ENCODE measurements around the gene ANO7. TPM values are rescaled to one million over a fixed set of nuclear protein-coding genes. Genes with fewer than 3 reads are reported as not detected.

ANO7 gene
- total and polyA plus RNA-seq, 2 of the 13 experiments (the other 11 are each of a cell fraction or from before 2014, with no cell fraction given) = 4.1 to 4.9 TPM

DNA sequence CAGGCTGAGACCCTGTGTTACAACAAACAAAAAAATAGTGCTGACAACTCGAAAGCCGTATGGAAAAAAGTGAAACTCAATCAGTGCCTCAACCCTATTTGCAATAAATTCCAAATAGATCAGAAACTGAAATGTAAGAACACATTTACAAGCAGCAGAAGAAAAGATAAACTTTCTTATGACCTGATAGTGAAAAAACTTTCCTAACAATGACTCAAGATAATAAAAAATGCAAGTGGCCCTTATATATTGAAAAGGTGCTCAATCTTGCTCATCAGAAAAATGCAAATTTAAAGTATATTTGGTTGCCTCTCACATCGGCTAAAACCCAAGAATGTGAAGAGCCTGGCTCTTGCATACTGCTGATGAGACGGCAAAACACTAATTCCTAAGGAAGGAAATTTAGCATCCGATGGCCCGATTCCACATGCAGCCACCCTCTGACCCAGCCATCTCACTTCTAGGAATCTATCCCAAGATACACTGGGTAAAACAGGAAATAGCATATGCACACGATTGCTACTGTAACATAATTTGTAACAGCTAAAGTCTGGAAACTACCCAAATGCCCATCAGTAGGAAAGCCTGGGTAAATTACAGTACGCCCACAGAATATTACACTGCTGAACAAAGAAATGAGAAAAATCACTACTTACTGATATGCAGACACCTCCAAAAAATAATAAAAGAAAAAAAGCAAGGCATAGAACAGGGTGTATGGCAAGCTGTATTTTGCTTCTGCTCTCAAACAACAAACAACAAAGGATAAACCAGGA, 70.2 kb downstream of the ANO7 start (continued):
- peak; percentile 26 for TF ChIP-seq RBM22 (optimal IDR thresholded peaks at IDR 0.05; ENCODE audit: low read length)
- no peak for TF ChIP-seq ZBTB1 (CRISPR knock-in tag; IDR thresholded peaks at IDR 0.05; ENCODE audit: borderline replicate concordance)
- TF ChIP-seq MAFK (conservative IDR thresholded peaks at IDR 0.05 in 1 of 2, IDR thresholded peaks at IDR 0.05 in 1 of 2; ENCODE audit: low read length in 2 of 2) = peak in 1 of 2 experiments; percentile 49; a peak in 1 of 4 replicates
- TF ChIP-seq HMGA1 (CRISPR knock-in tag; conservative IDR thresholded peaks at IDR 0.05) = no peak

DNA sequence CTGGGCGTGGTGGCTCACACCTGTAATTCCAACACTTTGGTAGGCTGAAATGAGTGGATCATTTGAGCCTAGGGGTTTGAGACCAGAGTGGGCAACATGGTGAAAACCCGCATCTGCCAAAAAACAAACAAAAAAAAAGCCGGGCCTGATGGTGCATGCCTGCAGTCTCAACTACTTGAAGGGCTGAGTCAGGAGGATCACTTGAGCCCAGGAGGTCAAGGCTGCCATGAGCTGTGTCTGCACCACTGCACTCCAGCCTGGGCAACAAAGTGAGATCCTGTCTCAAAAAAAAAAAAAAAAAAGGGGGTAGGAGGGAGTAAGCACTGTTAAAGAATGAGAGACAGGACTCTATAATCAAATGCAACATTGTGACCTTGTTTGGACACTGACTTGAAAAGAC, 72.4 kb downstream of the ANO7 start:
- Histone ChIP-seq H3K36me3 (replicated peaks in 1 of 2; ENCODE audit: control insufficient read depth in 1 of 2, insufficient read depth in 2 of 2, low read length in 2 of 2) (peaks cover 56 to 90% of the 10 kb centered on the region in 2 experiments), H4K20me1 (ENCODE audit: insufficient read depth, low read length) (peaks cover 61% of the 10 kb centered on the region)
- no peak for FAIRE-seq

More for the DNA sequence above, 72.4 kb downstream of the ANO7 start:
- TF ChIP-seq SOX5 (CRISPR knock-in tag; IDR thresholded peaks at IDR 0.05; ENCODE audit: borderline replicate concordance) = no peak
- 0 out of 2 replicates have a peak, but pooled peaks have one; percentile 26 for TF ChIP-seq ZNF121 (CRISPR knock-in tag; IDR thresholded peaks at IDR 0.05)
- TF ChIP-seq, protein P1, sequence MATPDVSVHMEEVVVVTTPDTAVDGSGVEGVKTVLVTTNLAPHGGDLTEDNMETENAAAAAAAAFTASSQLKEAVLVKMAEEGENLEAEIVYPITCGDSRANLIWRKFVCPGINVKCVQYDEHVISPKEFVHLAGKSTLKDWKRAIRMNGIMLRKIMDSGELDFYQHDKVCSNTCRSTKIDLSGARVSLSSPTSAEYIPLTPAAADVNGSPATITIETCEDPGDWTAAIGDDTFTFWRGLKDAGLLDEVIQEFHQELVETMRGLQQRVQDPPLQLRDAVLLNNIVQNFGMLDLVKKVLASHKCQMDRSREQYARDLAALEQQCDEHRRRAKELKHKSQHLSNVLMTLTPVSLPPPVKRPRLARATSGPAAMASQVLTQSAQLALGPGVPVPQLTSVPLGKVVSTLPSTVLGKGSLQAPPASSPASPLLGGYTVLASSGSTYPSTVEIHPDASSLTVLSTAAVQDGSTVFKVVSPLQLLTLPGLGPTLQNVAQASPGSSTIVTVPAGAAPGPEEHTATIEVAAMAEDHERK (CRISPR knock-in tag; IDR thresholded peaks at IDR 0.05; ENCODE audit: low read depth) = no peak
- TF ChIP-seq, protein P2, sequence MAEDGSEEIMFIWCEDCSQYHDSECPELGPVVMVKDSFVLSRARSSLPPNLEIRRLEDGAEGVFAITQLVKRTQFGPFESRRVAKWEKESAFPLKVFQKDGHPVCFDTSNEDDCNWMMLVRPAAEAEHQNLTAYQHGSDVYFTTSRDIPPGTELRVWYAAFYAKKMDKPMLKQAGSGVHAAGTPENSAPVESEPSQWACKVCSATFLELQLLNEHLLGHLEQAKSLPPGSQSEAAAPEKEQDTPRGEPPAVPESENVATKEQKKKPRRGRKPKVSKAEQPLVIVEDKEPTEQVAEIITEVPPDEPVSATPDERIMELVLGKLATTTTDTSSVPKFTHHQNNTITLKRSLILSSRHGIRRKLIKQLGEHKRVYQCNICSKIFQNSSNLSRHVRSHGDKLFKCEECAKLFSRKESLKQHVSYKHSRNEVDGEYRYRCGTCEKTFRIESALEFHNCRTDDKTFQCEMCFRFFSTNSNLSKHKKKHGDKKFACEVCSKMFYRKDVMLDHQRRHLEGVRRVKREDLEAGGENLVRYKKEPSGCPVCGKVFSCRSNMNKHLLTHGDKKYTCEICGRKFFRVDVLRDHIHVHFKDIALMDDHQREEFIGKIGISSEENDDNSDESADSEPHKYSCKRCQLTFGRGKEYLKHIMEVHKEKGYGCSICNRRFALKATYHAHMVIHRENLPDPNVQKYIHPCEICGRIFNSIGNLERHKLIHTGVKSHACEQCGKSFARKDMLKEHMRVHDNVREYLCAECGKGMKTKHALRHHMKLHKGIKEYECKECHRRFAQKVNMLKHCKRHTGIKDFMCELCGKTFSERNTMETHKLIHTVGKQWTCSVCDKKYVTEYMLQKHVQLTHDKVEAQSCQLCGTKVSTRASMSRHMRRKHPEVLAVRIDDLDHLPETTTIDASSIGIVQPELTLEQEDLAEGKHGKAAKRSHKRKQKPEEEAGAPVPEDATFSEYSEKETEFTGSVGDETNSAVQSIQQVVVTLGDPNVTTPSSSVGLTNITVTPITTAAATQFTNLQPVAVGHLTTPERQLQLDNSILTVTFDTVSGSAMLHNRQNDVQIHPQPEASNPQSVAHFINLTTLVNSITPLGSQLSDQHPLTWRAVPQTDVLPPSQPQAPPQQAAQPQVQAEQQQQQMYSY (CRISPR knock-in tag; IDR thresholded peaks at IDR 0.05) = no peak
- TF ChIP-seq, protein P3, sequence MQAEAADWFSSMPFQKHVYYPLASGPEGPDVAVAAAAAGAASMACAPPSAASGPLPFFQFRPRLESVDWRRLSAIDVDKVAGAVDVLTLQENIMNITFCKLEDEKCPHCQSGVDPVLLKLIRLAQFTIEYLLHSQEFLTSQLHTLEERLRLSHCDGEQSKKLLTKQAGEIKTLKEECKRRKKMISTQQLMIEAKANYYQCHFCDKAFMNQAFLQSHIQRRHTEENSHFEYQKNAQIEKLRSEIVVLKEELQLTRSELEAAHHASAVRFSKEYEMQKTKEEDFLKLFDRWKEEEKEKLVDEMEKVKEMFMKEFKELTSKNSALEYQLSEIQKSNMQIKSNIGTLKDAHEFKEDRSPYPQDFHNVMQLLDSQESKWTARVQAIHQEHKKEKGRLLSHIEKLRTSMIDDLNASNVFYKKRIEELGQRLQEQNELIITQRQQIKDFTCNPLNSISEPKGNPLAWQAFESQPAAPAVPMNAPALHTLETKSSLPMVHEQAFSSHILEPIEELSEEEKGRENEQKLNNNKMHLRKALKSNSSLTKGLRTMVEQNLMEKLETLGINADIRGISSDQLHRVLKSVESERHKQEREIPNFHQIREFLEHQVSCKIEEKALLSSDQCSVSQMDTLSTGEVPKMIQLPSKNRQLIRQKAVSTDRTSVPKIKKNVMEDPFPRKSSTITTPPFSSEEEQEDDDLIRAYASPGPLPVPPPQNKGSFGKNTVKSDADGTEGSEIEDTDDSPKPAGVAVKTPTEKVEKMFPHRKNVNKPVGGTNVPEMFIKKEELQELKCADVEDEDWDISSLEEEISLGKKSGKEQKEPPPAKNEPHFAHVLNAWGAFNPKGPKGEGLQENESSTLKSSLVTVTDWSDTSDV (CRISPR knock-in tag; IDR thresholded peaks at IDR 0.05) = no peak
- TF ChIP-seq ZNF660 (CRISPR knock-in tag; IDR thresholded peaks at IDR 0.05; ENCODE audit: borderline replicate concordance, low read depth) = no peak
- Histone ChIP-seq H3K9ac (ENCODE audit: insufficient read depth, low read depth, low read length) (no peak overlapping the region), H3K79me2 (ENCODE audit: insufficient read depth, low read length) (peaks cover 70% of the 10 kb centered on the region), H3K27me3 (ENCODE audit: control insufficient read depth in 1 of 2, insufficient read depth in 2 of 2, low read length in 2 of 2) (no peaks in the 10 kb centered on the region), H3K9me3 (ENCODE audit: low read length) (no peaks in the 10 kb centered on the region), H3K4me1 (ENCODE audit: insufficient read depth, low read length) (peaks cover 11% of the 10 kb centered on the region), H2AFZ (ENCODE audit: low read length) (no peak overlapping the region), H3K4me2 (ENCODE audit: low read depth, low read length) (no peak overlapping the region), H3K27ac (ENCODE audit: extremely low read length, insufficient read depth, low read length) (no peak overlapping the region), H3K4me3 (replicated peaks in 1 of 3; ENCODE audit: insufficient read depth in 1 of 3, low read depth in 2 of 3, low read length in 3 of 3) (no peak overlapping the region)
- POLR2A ChIA-PET = interaction anchor here (0.7 kb wide), 1 partner anchor 245 kb away, joined by 4 read pairs; no protein-coding TSS in a partner anchor
- in situ Hi-C loops (cut with HindIII; ENCODE audit: extremely low pct_ligation_motif_present, low pct_unique_long_range_greater_than_20kb) = no loop called here
- DNase-seq (ENCODE audit: low spot score) (no peak), ATAC-seq (no peak)
- intact Hi-C loops (cut with micrococcal nuclease; ENCODE audit: unreplicated experiment) = no loop called here
- CTCF ChIA-PET (ENCODE audit: low intra/inter-chr PET ratio, low total read pairs) = no interaction called here
- BruUV-seq (replicated peaks) = no TSS peak
- WGBS (ENCODE audit: low lambda C conversion rate) = 95% methylated on average over 3 of the region's 3 CpGs
